Mesangial cell (primary cell): ENCODE measurements around the gene CPSF4L. TPM values are rescaled to one million over a fixed set of nuclear protein-coding genes. Genes with fewer than 3 reads are reported as not detected.

Experiments
- total RNA-seq: library from RNA; depleted of rRNA; stranded (reverse); fragments of >200 nt; gene quantifications from 2 replicates; pipeline ENCODE4 v1.2.3, GENCODE V29; 2015

Gene CPSF4L, protein sequence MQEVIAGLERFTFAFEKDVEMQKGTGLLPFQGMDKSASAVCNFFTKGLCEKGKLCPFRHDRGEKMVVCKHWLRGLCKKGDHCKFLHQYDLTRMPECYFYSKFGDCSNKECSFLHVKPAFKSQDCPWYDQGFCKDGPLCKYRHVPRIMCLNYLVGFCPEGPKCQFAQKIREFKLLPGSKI
- total RNA-seq: not detected in 2 replicates

DNA sequence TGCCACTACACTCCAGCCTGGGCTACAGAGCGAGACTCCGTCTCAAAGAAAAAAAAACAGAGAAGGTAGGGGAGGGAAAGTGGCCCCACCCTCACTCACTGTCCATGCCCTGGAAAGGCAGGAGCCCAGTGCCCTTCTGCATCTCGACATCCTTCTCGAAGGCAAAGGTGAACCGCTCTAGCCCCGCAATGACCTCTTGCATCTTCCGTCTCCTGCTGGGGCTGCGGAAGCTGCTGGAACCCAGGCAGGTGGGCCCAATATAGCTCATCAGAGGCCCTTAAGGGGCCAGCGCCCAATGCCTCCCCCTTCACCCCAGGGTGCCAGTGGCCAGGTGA, at the start of gene CPSF4L:
TSS of gene CPSF4L (minus strand) at position 264 of the 335 bp plus-strand sequence. CDS start at position 202, 62 bp downstream.

Other genes with a start within 250 kb of the CPSF4L start
- 5.2 and 11.2 TPM in 2 replicates for gene SLC39A11, start 169.2 kb downstream of the CPSF4L start, total RNA-seq
- under 0.01 TPM in 1 of 2 replicates, not detected in the other for gene SSTR2, start 96.9 kb downstream of the CPSF4L start, total RNA-seq
- gene COG1, start 68.8 kb downstream of the CPSF4L start, total RNA-seq: 19.9 and 23.5 TPM in 2 replicates
- gene CDC42EP4, start 50.1 kb upstream of the CPSF4L start, total RNA-seq: 55.4 and 56.9 TPM in 2 replicates